Jurkat, Clone E6-1 (cell line): ENCODE results near the gene ARHGAP4.

Experiments used
- DNase-seq: peaks from one replicate; pipeline ENCODE4 v3.0.0-alpha.2; 2011; ENCODE audit warnings: low read depth, low spot score
- H3K4me3 ChIP-seq: 2 replicates; pipeline ENCODE4 v1.5.1; 2011; ENCODE audit warnings: mild to moderate bottlenecking, low read length, control low read depth, moderate library complexity

Gene ARHGAP4

DNA sequence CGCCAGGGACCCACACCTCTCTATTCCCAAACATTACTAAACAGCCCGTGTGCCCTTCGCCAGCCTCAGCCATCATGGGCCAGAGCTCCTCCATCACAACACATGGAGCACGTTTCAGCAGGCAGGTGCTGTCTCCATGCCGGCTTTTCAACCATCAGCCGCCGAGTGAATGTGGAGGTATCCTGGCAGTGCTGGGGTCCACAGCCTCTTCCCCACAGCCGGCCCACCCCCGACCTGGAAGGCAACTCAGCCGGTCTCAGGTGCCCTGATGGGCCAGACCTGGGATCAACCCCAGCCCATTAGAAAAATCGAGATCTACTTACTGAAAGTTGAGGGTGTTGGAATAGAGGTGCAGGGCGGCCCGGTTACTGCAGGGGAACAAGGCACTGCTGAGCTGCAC, 5.7 kb upstream of the ARHGAP4 start:
- no peak overlapping the region for H3K4me3 ChIP-seq
- DNase-seq, result no peak

- DNase-seq, result no peak
Measured at GRCh38 chrX:153931151-153931550, 5.1 kb upstream of the ARHGAP4 start.

DNA sequence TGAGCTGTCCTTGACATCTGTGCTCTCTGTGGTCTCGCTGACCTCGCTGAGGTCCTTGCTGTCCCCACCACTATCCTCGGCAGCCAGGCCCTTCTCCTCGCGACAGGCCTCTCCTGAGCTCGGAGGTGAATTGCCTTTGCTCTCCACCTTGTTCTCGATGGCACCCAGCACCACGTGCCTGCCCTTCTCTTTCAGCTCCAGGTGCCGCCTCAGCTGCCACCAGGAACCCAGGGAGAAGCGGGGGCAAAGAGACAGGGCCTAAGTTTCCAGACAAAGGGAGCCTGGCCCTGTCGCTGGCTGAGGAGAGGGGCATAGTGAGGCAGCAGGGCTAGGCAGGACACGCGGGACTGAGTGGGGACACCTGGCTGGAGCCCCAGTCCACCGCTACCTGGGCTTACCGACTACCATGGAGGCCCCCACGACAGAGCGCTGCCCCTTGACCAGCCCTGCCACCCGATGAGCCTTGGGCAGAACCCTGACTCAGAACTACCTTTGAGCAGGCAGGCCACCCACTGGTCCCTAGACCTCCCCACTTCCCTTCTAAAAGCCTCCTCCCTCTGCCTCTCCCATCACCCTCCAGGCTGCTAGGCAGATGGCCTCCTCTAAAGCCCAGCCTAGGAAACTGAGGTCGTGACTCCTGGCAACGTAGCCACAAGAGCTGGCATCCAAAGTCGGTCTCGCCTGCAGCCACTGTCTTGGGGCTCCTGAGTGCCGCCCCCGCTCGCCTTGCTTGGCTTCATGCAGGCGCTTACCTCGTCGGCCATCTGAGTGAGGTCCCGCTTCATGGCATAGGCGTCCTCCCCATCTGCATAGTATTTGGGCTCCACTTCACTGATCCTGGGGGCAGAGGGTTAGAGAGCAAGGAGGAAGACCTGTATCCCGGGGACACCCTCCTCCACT, 4.2 kb upstream of the ARHGAP4 start:
- H3K4me3 ChIP-seq, result no peak overlapping the region
- DNase-seq, result no peak

More at GRCh38 chrX:153931151-153931550, 5.1 kb upstream of the ARHGAP4 start:
- no peak overlapping the region for H3K4me3 ChIP-seq

DNA sequence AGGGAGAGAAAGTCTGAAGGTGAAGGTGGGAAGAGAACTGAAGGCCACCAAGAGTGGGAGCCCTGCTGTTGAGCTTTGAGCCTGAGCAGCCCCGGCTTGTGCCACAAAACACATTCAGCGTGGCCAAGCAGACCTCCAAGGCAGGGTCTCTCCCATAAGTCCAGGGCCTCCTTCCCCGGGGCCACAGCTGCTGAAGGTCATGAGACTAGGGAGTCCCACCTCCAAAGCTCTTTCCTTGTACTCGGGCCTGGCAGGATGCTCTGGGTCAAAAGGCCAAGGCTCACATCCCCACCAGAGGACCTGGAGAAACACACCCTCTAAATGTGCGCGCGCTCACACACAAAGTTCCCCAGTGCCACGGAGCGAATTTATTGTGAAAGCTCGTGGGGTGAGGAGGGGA, 3.5 kb upstream of the ARHGAP4 start:
- H3K4me3 ChIP-seq, result peak overlapping the region; percentile 51
- DNase-seq, result no peak

DNA sequence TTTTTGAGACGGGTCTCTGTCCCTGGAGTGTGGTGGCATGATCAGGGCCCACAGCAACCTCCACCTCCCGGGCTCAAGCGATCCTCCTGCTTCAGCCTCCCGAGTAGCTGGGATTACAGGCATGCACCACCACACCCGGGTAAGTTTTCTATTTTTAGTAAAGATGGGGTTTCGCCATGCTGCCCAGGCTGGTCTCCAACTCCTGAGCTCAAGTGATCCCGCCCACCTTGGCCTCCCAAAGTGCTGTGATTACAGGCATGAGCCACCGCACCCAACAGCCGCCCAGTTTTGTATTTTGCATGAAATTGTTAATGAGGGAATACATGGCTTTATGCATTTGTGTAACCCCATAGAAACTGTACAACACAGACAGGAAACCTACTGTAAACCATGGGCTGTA, 2.8 kb upstream of the ARHGAP4 start:
- H3K4me3 ChIP-seq, result peak overlapping the region; percentile 51
- no peak for DNase-seq

DNA sequence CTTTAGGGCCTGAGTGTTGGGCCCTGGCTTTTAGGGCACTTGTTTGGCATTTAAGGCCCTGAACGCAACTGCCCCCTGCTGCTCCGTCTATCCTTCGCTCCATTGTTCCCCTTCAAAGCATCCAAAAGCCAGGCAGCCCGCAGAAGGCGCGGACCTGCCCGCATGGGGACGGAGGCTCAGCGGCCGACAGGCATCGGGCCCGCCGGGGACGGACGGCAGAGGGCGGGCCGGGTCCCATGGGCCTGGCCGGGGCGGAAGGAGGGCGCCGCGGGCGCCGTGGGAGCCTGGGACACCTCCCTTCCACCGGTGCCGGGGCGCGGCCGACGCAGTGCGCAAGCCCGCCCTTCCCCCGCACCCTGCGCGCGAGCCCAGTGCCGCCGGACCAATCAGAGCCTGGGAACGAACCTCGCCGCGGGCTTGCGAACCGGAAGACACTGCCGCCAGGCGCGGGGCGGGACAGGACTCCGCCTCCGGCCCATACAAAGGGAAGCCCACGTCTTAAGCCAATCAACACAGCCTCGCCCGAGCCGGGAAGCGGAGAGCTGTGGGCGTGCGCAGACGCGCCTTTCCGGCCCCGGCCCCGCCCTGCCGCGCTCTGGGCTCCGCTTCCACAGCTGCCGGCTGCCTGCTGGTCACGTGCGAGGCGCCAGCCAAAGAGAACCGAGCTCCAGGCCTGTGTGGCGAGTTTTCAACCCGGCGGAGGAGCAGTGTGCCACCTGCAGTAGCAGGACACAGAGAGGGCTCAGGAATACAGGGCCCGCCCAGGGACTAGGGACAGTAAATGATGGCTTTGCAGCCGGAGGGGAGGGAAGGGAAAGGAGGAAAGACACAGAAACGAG, 2.1 kb upstream of the ARHGAP4 start:
- DNase-seq, result peak; percentile 96
- H3K4me3 ChIP-seq, result peak overlapping the region; percentile 85

GRCh38 chrX:153927672-153927921, 1.5 kb upstream of the ARHGAP4 start:
- no peak for DNase-seq
- peak overlapping the region; percentile 85 for H3K4me3 ChIP-seq

GRCh38 chrX:153926858-153927671, 1.0 kb upstream of the ARHGAP4 start:
- peak; percentile 90 for DNase-seq
- H3K4me3 ChIP-seq, result peak overlapping the region; percentile 85

- H3K4me3 ChIP-seq, result peak overlapping the region; percentile 85
- DNase-seq, result no peak
Measured at GRCh38 chrX:153926552-153926857, 441 bp upstream of the ARHGAP4 start.

GRCh38 chrX:153925387-153925738, 701 bp downstream of the ARHGAP4 start:
- H3K4me3 ChIP-seq, result peak overlapping the region; percentile 85
- DNase-seq, result no peak

DNA sequence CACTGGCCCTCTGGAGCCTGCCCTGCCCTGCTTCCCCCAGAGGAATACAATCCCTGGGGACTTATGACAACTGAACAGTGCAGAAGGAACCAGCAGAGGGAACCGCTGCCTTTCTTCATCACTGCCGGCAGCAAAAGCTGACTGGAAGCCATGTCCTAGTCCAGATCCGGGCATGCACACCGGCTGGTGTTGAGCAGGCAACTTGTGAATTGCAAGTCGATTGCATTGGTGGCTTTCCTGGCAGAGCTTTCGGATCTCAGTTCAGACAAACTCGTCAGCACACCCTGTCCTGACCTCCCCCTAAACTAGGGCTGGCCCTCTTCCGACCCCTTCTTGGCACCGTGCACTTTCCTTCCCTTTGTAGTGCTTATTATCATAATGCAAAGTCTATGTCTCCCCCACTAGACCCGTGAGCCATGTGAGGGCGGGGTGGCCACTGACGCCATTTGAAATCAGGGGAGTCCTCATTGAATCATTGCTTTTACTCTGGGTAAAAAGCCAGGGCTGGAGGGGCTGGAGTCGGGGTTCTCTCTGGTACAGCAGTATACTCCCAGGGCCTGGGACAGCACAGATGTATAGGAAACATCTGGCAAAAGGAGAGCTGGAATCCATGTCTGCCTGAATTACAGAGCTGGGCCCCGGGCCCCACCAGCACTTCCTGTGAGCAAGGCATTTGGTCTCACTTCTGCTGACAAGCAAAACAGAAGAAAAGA, 1.8 kb downstream of the ARHGAP4 start:
- DNase-seq, result no peak
- peak overlapping the region; percentile 85 for H3K4me3 ChIP-seq

DNA sequence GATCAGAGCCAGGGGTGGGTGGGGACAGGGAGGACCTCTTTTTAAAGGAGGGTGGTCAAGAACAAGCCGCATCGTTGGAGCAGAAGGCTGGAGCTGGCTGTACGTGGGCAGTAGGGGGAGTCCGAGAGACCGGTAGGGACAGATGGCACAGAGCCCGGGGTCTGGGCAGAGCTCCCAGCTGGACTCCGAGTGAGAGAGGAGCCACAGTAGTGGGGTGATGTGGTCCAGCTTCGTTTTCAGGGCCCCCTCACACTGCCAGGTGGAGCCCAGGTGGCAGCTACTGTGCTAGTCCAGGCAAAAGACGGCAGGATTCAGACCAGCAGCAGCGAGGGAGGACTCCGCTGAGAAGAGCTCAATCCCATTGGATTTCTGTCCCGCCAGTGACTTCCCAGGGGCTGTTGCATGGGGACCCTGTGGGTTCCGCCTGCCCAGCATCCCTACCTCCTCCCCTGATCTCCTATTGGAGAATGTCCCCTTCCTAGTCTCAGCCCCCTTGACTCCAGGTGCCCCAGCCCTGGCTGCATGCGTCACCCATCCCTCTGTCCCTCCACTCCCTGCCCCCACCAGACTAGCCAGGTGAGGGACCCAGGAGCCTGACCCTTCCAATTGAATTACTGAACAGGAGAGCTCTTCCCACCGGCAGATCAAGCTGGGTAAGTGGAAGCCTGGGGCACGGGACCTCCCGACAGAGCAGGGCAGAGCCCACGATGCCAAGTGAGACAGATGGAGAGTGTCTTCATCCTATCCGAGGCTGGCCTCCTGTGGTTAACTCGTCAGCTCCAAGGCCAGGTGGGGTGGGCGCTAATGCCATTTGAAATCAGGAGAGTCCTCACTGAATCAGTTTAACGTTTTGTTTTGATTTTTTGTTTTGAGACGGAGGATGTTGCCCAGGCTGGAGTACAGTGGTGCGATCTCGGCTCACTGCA, 2.9 kb downstream of the ARHGAP4 start:
- no peak overlapping the region for H3K4me3 ChIP-seq
- no peak for DNase-seq

GRCh38 chrX:153921511-153922446, 4.3 kb downstream of the ARHGAP4 start:
- H3K4me3 ChIP-seq, result no peak overlapping the region
- DNase-seq, result no peak

DNA sequence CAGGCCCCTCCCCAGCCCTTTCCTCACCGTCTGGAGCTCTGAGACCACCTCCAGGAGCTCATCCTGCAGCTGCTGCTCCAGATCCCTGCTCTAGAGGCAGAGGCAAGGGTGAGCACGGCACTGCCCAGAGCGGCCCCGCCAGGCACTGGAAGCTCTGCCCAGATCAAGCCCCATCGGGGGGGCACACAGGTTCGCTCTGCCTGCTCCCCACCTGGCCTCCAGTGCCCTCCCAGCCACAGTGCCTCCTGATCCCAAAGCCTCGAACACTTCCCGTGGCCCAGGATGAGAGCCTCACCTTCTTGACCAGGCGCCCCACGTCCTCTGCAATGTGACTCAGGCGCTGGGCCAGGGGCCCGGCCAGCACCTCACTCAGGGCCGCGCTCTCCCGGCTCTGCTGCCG, 5.0 kb downstream of the ARHGAP4 start:
- no peak overlapping the region for H3K4me3 ChIP-seq
- no peak for DNase-seq

- H3K4me3 ChIP-seq, result no peak overlapping the region
- DNase-seq, result no peak
Measured at GRCh38 chrX:153920546-153920945, 5.5 kb downstream of the ARHGAP4 start.

DNA sequence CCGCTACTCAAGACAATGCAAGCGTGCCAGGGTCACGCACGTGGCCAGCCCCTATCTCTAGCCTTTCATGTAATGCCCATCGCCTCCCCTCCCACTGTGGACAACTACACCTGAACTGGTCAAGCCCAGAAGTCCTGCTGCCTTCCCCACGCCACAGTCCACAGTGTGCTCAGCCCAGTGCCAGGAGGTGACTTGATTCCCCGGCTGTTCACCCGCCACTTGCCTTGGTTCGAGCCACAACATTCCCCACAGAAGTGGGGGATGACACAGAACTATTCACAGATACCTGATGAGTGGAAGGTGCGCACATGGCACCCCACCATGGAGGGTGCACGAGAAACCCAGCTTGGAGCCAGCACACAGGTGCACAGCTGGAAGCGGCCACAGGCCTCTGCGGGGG, 6.8 kb downstream of the ARHGAP4 start:
- DNase-seq, result no peak
- no peak overlapping the region for H3K4me3 ChIP-seq

DNA sequence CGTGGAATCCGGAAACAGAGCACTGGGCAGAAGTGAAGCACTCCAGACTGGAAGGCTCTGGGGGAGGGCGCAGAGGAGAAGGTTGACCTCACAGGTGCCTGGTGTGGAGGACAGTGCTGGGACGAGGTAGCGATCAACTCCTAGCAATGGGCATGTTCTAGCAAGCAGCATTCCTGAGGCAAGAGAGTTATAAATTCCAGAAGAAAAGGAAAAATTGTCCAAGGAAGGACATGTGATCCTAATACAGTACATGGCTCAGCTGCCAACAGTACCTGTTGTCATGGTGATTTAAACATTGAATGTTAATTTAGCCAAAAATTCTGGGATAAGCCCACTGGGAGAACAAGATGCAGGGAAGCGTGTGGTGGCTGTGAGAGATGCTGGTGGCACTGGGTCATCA, 8.2 kb downstream of the ARHGAP4 start:
- DNase-seq, result no peak
- no peak overlapping the region for H3K4me3 ChIP-seq
